GM12865 (cell line): ENCODE results near the gene RWDD4.
"Not testable (repeated sequence)": the region's sequence is repeated elsewhere in the genome, so short reads cannot be mapped to it uniquely, and the experiment has no call there.

Source experiments
- DNase-seq: peaks from one replicate; pipeline ENCODE4 v3.0.0; 2010; ENCODE audit warnings: low read depth
- H3K4me3 ChIP-seq: 2 replicates; pipeline ENCODE4 v1.5.1; 2011; ENCODE audit warnings: mild to moderate bottlenecking, low read depth, low read length, control low read depth
- TF ChIP-seq, protein P1 (sequence below): IDR thresholded peaks from 2 replicates; pipeline ENCODE4 v1.5.1; 2011; ENCODE audit warnings: low read length, control low read depth, low read depth, inconsistent platforms; ENCODE audit not compliant: insufficient read depth; ENCODE audit errors: missing control alignments

Gene RWDD4

DNA sequence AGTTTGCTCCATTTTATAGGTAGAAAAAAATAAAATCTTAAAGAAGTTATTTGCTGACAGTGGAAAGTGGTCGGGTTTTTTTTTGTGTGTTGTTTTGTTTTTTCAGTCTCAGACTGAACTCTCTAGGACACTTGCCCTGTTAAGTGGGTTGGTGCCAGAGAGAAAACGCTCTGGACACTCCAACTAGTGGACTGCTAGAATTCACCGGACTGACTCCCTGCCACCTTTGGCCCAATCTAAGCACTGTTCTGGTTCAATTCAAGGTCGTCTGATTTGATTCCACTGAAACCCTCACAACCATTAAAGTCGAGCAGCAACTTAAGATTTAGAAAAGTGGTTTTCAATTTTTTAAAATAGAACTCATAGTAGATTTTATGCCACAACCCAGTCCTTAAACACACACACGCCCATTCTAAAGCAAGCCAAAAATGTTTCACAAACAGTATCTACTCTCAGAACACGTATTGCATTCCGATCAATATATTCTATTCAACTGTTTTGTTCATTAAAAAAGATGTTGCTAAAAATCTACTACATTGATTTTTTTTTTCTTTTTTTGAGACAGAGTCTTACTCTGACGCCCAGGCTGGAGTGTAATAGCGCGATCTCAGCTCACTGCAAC is 27.3 kb downstream of the RWDD4 start:
- no peak overlapping the region for H3K4me3 ChIP-seq
- DNase-seq = no peak
- TF ChIP-seq, protein P1, sequence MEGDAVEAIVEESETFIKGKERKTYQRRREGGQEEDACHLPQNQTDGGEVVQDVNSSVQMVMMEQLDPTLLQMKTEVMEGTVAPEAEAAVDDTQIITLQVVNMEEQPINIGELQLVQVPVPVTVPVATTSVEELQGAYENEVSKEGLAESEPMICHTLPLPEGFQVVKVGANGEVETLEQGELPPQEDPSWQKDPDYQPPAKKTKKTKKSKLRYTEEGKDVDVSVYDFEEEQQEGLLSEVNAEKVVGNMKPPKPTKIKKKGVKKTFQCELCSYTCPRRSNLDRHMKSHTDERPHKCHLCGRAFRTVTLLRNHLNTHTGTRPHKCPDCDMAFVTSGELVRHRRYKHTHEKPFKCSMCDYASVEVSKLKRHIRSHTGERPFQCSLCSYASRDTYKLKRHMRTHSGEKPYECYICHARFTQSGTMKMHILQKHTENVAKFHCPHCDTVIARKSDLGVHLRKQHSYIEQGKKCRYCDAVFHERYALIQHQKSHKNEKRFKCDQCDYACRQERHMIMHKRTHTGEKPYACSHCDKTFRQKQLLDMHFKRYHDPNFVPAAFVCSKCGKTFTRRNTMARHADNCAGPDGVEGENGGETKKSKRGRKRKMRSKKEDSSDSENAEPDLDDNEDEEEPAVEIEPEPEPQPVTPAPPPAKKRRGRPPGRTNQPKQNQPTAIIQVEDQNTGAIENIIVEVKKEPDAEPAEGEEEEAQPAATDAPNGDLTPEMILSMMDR = no peak

DNA sequence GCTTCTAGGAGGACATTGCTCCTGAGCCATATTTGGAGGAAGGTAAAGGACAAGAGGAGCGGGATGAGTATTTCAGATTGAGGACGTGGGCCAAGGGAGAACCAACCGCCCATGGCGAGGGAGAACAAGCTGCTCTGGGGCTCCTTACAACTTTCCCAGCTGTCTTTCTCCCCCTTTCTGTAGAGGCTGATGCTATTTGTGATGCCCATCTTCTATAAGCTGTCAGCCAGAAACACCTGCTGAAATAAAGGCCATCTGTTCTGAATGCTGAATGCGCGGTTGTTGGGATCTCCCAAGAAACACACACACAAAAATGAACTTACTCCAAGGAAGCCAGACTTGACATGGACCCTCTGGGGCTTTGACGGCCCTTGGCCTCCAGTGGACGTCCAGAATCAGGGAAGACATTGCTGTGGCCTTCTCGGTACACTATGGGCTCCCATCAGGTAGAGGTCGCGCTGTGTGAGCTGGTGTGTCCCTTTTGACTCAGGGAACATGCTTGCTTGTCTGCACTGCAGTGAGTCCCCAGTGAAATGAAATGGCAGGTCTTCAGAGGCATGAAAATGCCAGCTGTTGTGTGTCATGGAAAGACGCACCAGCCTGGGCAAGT is 30.9 kb downstream of the RWDD4 start:
- no peak for DNase-seq
- TF ChIP-seq, protein P1 = no peak
- no peak overlapping the region for H3K4me3 ChIP-seq

DNA sequence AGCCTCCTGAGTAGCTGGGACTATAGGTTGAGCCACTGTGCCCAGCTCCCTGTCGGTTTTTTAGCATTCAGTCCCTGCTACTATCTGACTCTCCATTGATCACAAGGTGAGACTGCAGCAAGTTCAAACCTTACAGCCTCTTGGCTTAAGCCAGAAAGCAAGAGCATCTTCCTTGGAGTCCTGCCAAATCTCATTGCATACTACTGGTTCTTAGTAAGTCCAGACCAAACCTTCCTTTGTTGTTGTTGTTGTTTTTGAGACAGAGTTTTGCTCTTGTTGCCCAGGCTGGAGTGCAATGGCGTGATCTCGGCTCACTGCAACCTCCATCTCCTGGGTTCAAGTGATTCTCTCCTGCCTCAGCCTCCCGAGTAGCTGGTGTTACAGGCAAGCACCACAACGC is 31.7 kb downstream of the RWDD4 start:
- H3K4me3 ChIP-seq, DNase-seq: not testable (repeated sequence)

DNA sequence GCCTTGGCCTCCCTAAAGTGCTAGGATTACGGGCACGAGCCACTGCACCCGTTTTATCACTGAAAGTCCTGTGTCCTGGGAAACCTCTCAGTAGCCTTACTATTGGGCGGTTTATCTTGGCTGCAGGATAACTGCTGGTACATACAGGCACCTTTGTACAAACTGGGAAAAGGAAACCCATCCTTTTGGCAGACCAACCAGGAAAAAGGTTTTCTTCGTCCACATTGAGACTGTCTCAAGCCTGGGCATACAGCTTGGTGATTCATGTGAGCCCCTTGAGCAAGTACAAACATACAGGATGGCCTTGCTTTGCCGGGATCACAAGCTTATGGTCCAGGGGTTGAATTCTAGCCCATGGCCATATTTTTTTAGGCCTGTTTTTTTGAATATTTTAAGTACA is 32.8 kb downstream of the RWDD4 start:
- no peak for DNase-seq
- no peak overlapping the region for H3K4me3 ChIP-seq
- TF ChIP-seq, protein P1 = no peak

DNA sequence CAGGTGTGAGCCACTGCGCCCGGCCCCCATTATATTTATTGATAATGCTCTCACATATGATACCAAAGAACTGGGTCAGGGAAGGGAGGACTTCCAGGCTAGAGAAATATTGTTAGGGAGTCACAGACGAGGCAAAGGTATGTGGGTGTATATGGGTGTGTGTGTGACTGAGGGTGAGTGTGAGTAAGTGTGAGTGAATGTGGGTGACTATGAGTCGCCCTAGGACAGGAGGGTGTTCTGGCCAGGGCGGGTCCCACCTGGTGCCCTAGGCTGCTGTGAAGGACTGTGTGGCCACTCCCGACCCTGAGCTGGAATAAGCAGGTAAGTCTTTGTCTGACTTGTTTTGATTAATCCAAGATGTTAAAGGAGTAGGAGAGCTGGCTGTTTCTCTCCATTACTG is 34.4 kb downstream of the RWDD4 start:
- H3K4me3 ChIP-seq = no peak overlapping the region
- TF ChIP-seq, protein P1 = no peak
- no peak for DNase-seq

DNA sequence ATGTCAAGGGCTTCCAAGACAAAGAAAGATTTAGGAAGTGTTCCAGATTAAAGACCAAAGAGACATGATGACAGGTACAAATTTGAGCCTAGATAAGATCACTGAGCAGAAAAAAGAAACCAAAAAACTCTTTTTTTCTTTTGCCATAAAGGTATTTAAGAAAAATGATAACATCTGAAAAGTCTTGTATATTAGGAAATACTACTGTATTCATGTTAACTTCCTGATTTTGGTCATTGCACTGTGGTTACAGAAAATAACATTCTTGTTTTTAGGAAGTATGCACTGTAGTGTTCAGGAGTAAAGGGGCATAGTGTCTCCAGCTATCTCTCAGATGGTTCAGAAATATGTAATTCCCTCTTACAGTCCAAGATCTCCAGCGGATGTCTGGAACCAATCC is 37.1 kb downstream of the RWDD4 start:
- TF ChIP-seq, protein P1 = no peak
- no peak for DNase-seq
- no peak overlapping the region for H3K4me3 ChIP-seq

DNA sequence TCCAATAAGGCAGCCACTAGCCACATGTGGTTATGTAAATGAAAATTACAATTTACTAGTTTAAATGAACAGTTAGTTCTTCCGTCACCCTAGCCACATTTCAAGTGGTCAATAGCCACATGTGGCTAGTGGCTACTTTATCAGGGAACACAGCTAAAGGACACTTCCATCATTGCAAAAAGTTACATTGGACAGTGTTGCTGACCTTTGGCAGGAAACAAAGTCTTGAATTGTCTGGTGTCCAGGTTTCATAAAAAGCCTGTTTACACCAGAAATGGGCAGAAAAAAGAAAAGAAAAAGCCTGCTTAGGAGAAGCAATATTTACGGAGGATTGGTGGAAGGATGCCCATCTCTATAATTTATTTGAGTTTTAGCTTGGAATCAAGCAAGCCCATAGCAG is 38.6 kb downstream of the RWDD4 start:
- H3K4me3 ChIP-seq = no peak overlapping the region
- TF ChIP-seq, protein P1 = no peak
- no peak for DNase-seq

DNA sequence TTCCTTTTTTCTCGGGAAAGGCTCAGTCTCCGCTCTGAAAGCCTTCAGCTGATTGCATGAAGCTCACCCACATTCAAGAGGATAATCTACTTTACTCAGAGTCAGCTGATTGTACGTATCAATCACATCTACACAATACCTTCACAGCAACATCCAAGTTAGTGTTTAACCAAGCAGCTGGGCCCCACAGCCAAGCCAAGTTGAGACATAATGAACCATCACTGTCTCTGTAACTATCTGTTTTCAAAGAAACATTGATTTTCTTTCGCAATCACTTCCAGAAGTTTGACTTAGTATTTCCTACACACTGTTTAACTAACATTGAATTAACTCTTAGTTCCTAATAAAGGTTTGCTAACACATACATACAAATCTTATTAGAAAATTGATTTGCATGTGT is 40.3 kb downstream of the RWDD4 start:
- no peak for DNase-seq
- H3K4me3 ChIP-seq = no peak overlapping the region
- TF ChIP-seq, protein P1 = no peak
